HepG2 (cell line): ENCODE data around the gene PPHLN1. TPM values are rescaled to one million over a fixed set of nuclear protein-coding genes. Genes with fewer than 3 reads are reported as not detected.

ENCODE experiments used
- ATAC-seq: fragments of 200-7000 bp; cut with Tn5 transposase; 3 replicates; pipeline ENCODE4 v1.9.1; 2020; ENCODE audit warnings: mild to moderate bottlenecking, moderate library complexity
- BruUV-seq: library from RNA; stranded (reverse); fragments of 400-500 nt; replicated peaks from 2 replicates; lab custom pipeline; 2021; lab: Mats Ljungman, UMichigan
- CTCF ChIA-PET: fragments of 300-600 bp; formaldehyde crosslinking; extraction: SDS; loops from one replicate; lab custom pipeline; 2021; ENCODE audit warnings: low total read pairs, inconsistent platforms, low intra/inter-chr PET ratio; lab: Yijun Ruan, JAX
- POLR2A ChIA-PET: fragments of 350-600 bp; sonication (Branson Sonifier 250); formaldehyde crosslinking; loops from one replicate; lab custom pipeline; 2020; ENCODE audit warnings: antibody characterized with exemption, inconsistent platforms; lab: Yijun Ruan, JAX
- DNase-seq: peaks from one replicate; pipeline ENCODE4 v3.0.0-alpha.2; 2015; ENCODE audit warnings: low spot score
- FAIRE-seq: peaks from 3 replicates; lab custom pipeline; 2011; peaks lifted over from hg19 to GRCh38; lab: Jason Lieb, UNC
- H2AFZ ChIP-seq: one replicate; pipeline ENCODE4 v1.6.1; 2011; ENCODE audit warnings: low read length, inconsistent platforms
- H3K27ac ChIP-seq: fragments of 300-600 bp; 3 replicates; pipeline ENCODE4 v1.8.0; 2011; ENCODE audit warnings: mixed run types, mild to moderate bottlenecking, mixed read lengths, low read length, inconsistent platforms; ENCODE audit not compliant: insufficient read depth; ENCODE audit errors: extremely low read length
- H3K27me3 ChIP-seq, 2 experiments: fragments of 200-600 bp in 1 of 2; 2 replicates in 1 of 2; 3 replicates in 1 of 2; pipeline versions ENCODE4 v1.6.0 to v1.8.0; 2011; ENCODE audit warnings: low read length in 2 of 2, mild to moderate bottlenecking in 2 of 2, moderate library complexity in 2 of 2, inconsistent platforms in 1 of 2; ENCODE audit not compliant: insufficient read depth in 2 of 2, control insufficient read depth in 1 of 2
- H3K36me3 ChIP-seq, 2 experiments: fragments of 200-600 bp in 1 of 2; replicated peaks in 1 of 2; 2 replicates in 1 of 2; 3 replicates in 1 of 2; pipeline versions ENCODE4 v1.5.1 to v1.8.0; 2011; ENCODE audit warnings: low read length in 2 of 2, inconsistent platforms in 1 of 2; ENCODE audit not compliant: insufficient read depth in 2 of 2, control insufficient read depth in 1 of 2
- H3K4me1 ChIP-seq: 2 replicates; pipeline ENCODE4 v1.5.1; 2012; ENCODE audit warnings: low read length, inconsistent platforms; ENCODE audit not compliant: insufficient read depth
- H3K4me2 ChIP-seq: 2 replicates; pipeline ENCODE4 v1.6.0; 2011; ENCODE audit warnings: low read depth, low read length, inconsistent platforms
- H3K4me3 ChIP-seq, 3 experiments: fragments of 200-600 bp in 1 of 3; sonication (generic), shearing (Covaris generic) in 1 of 3; replicated peaks in 1 of 3; 2 replicates each; pipeline ENCODE4 v1.5.1; 2011 to 2016; ENCODE audit warnings: low read length in 3 of 3, inconsistent platforms in 2 of 3, low read depth in 2 of 3, mild to moderate bottlenecking in 2 of 3, control low read depth in 1 of 3, mixed read lengths in 1 of 3; ENCODE audit not compliant: insufficient read depth in 1 of 3
- H3K79me2 ChIP-seq: one replicate; pipeline ENCODE4 v1.6.1; 2011; ENCODE audit warnings: low read length, inconsistent platforms; ENCODE audit not compliant: insufficient read depth
- H3K9ac ChIP-seq: 2 replicates; pipeline ENCODE4 v1.6.0; 2011; ENCODE audit warnings: mild to moderate bottlenecking, low read depth, low read length, inconsistent platforms; ENCODE audit not compliant: insufficient read depth
- H3K9me3 ChIP-seq: 2 replicates; pipeline ENCODE4 v1.5.1; 2012; ENCODE audit warnings: mild to moderate bottlenecking, low read length
- H4K20me1 ChIP-seq: 2 replicates; pipeline ENCODE4 v1.6.0; 2011; ENCODE audit warnings: inconsistent platforms, mild to moderate bottlenecking, low read length, moderate library complexity; ENCODE audit not compliant: insufficient read depth
- BRD4 ChIP-seq: sonication (generic); formaldehyde crosslinking; IDR thresholded peaks from 2 replicates; pipeline ENCODE4 v1.4.0; 2020; ENCODE audit warnings: missing genetic modification reagents
- CEBPB ChIP-seq: IDR thresholded peaks from 2 replicates; pipeline ENCODE4 v1.6.1; 2011; ENCODE audit warnings: low read depth, low read length, improper control_type of control experiment, borderline replicate concordance
- NFIC ChIP-seq: IDR thresholded peaks from 2 replicates; pipeline ENCODE4 v1.6.1; 2012; ENCODE audit warnings: mild to moderate bottlenecking, low read length, inconsistent platforms
- PHF20 ChIP-seq: sonication (generic); formaldehyde crosslinking; IDR thresholded peaks from 2 replicates; pipeline ENCODE4 v1.5.0; 2020; ENCODE audit warnings: mild to moderate bottlenecking, missing genetic modification reagents
- SALL2 ChIP-seq: sonication (generic); formaldehyde crosslinking; IDR thresholded peaks from 2 replicates; pipeline ENCODE4 v1.8.1; 2023; ENCODE audit warnings: mild to moderate bottlenecking, missing genetic modification reagents, inconsistent platforms
- YY1 ChIP-seq: IDR thresholded peaks from 2 replicates; pipeline ENCODE4 v1.6.1; 2011; ENCODE audit warnings: low read length, low read depth, moderate library complexity, mild to moderate bottlenecking; ENCODE audit not compliant: insufficient read depth, insufficient replicate concordance
- ZNF274 ChIP-seq: sonication (generic); formaldehyde crosslinking; IDR thresholded peaks from 2 replicates; pipeline ENCODE4 v1.5.1; 2020; ENCODE audit warnings: mild to moderate bottlenecking, missing genetic modification reagents
- ZNF674 ChIP-seq: sonication (generic); formaldehyde crosslinking; IDR thresholded peaks from 2 replicates; pipeline ENCODE4 v1.5.0; 2020; ENCODE audit warnings: low read depth, mild to moderate bottlenecking, missing genetic modification reagents
- WGBS: methylation state at CpG from one replicate; pipeline ENCODE4 v1.1.6; 2017; ENCODE audit warnings: low lambda C conversion rate; 5-methylcytosine and 5-hydroxymethylcytosine counted together
- in situ Hi-C: cut with HindIII; loops from 2 replicates; pipeline ENCODE4 v1.10.0; 2017; ENCODE audit warnings: low pct_unique_long_range_greater_than_20kb; ENCODE audit not compliant: extremely low pct_ligation_motif_present
- intact Hi-C: fragments of 100-400 bp; cut with micrococcal nuclease; formaldehyde crosslinking; loops from one replicate; pipeline ENCODE4 v1.10.0; 2022; ENCODE audit not compliant: unreplicated experiment
- polyA plus RNA-seq, 8 experiments: library from polyadenylated mRNA; depleted of rRNA in 3 of 8; stranded (reverse) in 7 of 8; unstranded in 1 of 8; fragments of >200 nt; fragmentation: Illumina TruSeq in 4 of 8; extraction: Trizol in 4 of 8; gene quantifications; 2 replicates each; pipeline versions ENCODE4 v1.2.1 to v1.2.3, GENCODE V29; 2011 to 2016; ENCODE audit warnings: low read depth in 4 of 8, missing spikeins in 1 of 8, mixed read lengths in 1 of 8; ENCODE audit not compliant: insufficient read depth in 1 of 8
- total RNA-seq, 5 experiments: library from RNA; depleted of rRNA; stranded (reverse); fragments of >200 nt; fragmentation: Illumina TruSeq; extraction: Trizol; gene quantifications; 2 replicates each; pipeline ENCODE4 v1.2.3, GENCODE V29; 2016; ENCODE audit warnings: low read depth in 1 of 5
- TF ChIP-seq, protein P1 (sequence below): sonication (generic); formaldehyde crosslinking; IDR thresholded peaks from 2 replicates; pipeline ENCODE4 v1.8.0; 2022; ENCODE audit warnings: missing genetic modification reagents, mild to moderate bottlenecking, inconsistent platforms, borderline replicate concordance
- TF ChIP-seq, protein P2 (sequence below): IDR thresholded peaks from 2 replicates; pipeline ENCODE4 v1.6.1; 2016; ENCODE audit warnings: missing genetic modification reagents, missing compliant biosample characterization
- TF ChIP-seq, protein P3 (sequence below): sonication (generic); formaldehyde crosslinking; IDR thresholded peaks from 2 replicates; pipeline ENCODE4 v1.5.0; 2020; ENCODE audit warnings: mild to moderate bottlenecking, missing genetic modification reagents

The PPHLN1 gene
- total and polyA plus RNA-seq, 2 of the 13 experiments (the other 11 are each of a cell fraction or from before 2014, with no cell fraction given): 43.4 to 66.0 TPM

DNA sequence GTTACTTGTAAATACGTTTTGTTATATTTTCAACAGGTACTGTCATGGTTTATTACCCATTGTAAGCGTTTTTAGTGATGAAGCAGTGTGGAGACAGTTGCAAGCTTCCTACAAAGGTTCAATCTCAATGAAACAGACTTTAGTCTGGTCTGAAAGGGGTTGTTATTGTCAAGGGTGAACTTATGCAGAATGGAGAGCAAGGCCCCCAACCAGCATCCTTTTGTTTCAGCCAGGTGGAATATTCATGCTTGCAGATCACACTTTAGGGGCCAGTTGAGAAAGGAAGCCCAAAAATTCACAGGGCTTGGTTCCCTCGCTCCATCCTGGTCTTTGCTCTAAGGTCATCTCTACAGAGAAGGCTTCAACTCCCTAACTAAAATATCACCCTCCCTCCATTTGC, 159.9 kb downstream of the PPHLN1 start:
- ATAC-seq: no peak
- ChIA-PET POLR2A (no interaction called here), CTCF (no interaction called here)
- H3K9me3 ChIP-seq: no peaks in the 10 kb centered on the region
- in situ Hi-C loops: loop anchor here (25.0 kb wide), 1 partner anchor 851 kb away; no protein-coding TSS in a partner anchor
- FAIRE-seq: no peak
- H4K20me1 ChIP-seq: no peaks in the 10 kb centered on the region
- DNase-seq: no peak
- no peak overlapping the region for H2AFZ ChIP-seq
- H3K9ac ChIP-seq: no peak overlapping the region
- intact Hi-C loops: no loop called here
- WGBS: 9% methylated on average over 3 of the region's 3 CpGs
- H3K27me3 ChIP-seq: peaks cover 0 to 49% of the 10 kb centered on the region in 2 experiments; a peak in 4 of 5 replicates
- H3K4me1 ChIP-seq: peaks cover 7% of the 10 kb centered on the region
- H3K36me3 ChIP-seq: no peaks in the 10 kb centered on the region
- no TSS peak for BruUV-seq
- H3K4me2 ChIP-seq: no peak overlapping the region
- H3K27ac ChIP-seq: no peak overlapping the region
- H3K4me3 ChIP-seq: no peak overlapping the region
- TF ChIP-seq, protein P1, sequence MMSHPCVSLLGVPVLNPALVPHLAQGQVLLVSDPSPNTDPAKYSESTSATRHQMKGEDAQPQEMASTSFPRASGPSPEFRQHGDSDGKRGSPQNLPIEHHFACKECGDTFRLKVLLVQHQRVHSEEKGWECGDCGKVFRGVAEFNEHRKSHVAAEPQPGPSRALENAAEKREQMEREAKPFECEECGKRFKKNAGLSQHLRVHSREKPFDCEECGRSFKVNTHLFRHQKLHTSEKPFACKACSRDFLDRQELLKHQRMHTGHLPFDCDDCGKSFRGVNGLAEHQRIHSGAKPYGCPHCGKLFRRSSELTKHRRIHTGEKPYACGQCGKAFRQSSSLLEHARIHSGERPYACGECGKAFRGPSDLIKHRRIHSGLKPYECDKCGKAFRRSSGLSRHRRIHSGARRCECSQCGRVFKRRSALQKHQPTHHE (CRISPR knock-in tag): no peak
- TF ChIP-seq ZNF274 (no peak), ZNF674 (no peak), YY1 (no peak), BRD4 (CRISPR knock-in tag) (no peak), PHF20 (CRISPR knock-in tag) (no peak), CEBPB (no peak), NFIC (no peak), SALL2 (CRISPR knock-in tag) (no peak)
- TF ChIP-seq, protein P2, sequence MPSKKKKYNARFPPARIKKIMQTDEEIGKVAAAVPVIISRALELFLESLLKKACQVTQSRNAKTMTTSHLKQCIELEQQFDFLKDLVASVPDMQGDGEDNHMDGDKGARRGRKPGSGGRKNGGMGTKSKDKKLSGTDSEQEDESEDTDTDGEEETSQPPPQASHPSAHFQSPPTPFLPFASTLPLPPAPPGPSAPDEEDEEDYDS (CRISPR knock-in tag): no peak
- TF ChIP-seq, protein P3, sequence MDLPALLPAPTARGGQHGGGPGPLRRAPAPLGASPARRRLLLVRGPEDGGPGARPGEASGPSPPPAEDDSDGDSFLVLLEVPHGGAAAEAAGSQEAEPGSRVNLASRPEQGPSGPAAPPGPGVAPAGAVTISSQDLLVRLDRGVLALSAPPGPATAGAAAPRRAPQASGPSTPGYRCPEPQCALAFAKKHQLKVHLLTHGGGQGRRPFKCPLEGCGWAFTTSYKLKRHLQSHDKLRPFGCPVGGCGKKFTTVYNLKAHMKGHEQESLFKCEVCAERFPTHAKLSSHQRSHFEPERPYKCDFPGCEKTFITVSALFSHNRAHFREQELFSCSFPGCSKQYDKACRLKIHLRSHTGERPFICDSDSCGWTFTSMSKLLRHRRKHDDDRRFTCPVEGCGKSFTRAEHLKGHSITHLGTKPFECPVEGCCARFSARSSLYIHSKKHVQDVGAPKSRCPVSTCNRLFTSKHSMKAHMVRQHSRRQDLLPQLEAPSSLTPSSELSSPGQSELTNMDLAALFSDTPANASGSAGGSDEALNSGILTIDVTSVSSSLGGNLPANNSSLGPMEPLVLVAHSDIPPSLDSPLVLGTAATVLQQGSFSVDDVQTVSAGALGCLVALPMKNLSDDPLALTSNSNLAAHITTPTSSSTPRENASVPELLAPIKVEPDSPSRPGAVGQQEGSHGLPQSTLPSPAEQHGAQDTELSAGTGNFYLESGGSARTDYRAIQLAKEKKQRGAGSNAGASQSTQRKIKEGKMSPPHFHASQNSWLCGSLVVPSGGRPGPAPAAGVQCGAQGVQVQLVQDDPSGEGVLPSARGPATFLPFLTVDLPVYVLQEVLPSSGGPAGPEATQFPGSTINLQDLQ: no peak
- TF ChIP-seq, all 625 proteins: peak for 0
- no peaks in the 10 kb centered on the region for H3K79me2 ChIP-seq
